ENCODE data around the gene MICU1. TPM values are rescaled to one million over a fixed set of nuclear protein-coding genes. Genes with fewer than 3 reads are reported as not detected.

Gene MICU1
- total and polyA plus RNA-seq, 2 donors (not counting 3 experiments of a cell fraction or from before 2014, with no cell fraction given) = 27.5 to 48.0 TPM

GRCh38 chr10:72588266-72588665 is 37.6 kb downstream of the MICU1 start:
- CTCF ChIA-PET = no interaction called here
- dilution Hi-C loops (cut with MboI; ENCODE audit: extremely low pct_ligation_motif_present, low sequenced_read_pairs) = no loop called here

More at GRCh38 chr10:72588266-72588665, 37.6 kb downstream of the MICU1 start:
- TF ChIP-seq GATA2 (IDR thresholded peaks at IDR 0.05; ENCODE audit: insufficient read depth, insufficient read length, low read depth, low read length) (no peak), MAX (IDR thresholded peaks at IDR 0.05; ENCODE audit: insufficient read depth, insufficient read length) (no peak), POLR2A (IDR thresholded peaks at IDR 0.05; ENCODE audit: low read depth, low read length) (no peak), CTCF (IDR thresholded peaks at IDR 0.05; ENCODE audit: extremely low read depth in 1 of 2, insufficient read depth in 1 of 2, low read depth in 1 of 2, low read length in 2 of 2) (no peak)
- FAIRE-seq (no peak), DNase-seq (ENCODE audit: low read depth, low spot score) (no peak)
- H4K20me1 ChIP-seq (replicated peaks; ENCODE audit: control insufficient read depth, extremely low read depth, insufficient read depth, low read length) = no peaks in the 10 kb centered on the region
- peaks cover 8% of the 10 kb centered on the region for H3K79me2 ChIP-seq (ENCODE audit: control insufficient read depth, insufficient read depth, low read length)
- H3K4me2 ChIP-seq (ENCODE audit: insufficient read depth, low read length) = no peak overlapping the region
- no peaks in the 10 kb centered on the region for H3K9me3 ChIP-seq (replicated peaks; ENCODE audit: control insufficient read depth, insufficient read depth, low read length)
- POLR2A ChIA-PET = no interaction called here
- no TSS peak for BruUV-seq (replicated peaks)
- H3K9me1 ChIP-seq (replicated peaks; ENCODE audit: control insufficient read depth, extremely low read depth, insufficient read depth, low read length) = no peaks in the 10 kb centered on the region
- no peaks in the 10 kb centered on the region for H3K4me1 ChIP-seq (ENCODE audit: control insufficient read depth, extremely low read depth, insufficient read depth, low read length)
- no peaks in the 10 kb centered on the region for H3K36me3 ChIP-seq (ENCODE audit: control insufficient read depth in 2 of 2, extremely low read depth in 1 of 2, insufficient read depth in 2 of 2, low read length in 2 of 2)
- intact Hi-C loops (cut with micrococcal nuclease) = no loop called here
- no peak overlapping the region for H3K27ac ChIP-seq (ENCODE audit: insufficient read depth, low read depth, low read length)
- no peak overlapping the region for H3K4me3 ChIP-seq (replicated peaks in 1 of 3; ENCODE audit: insufficient read depth in 1 of 3, low read depth in 1 of 3, low read length in 3 of 3)
- H3K27me3 ChIP-seq (ENCODE audit: control insufficient read depth in 2 of 2, insufficient read depth in 2 of 2, low read length in 2 of 2) = no peaks in the 10 kb centered on the region
- H2AFZ ChIP-seq (ENCODE audit: low read depth, low read length) = no peak overlapping the region
- H3K9ac ChIP-seq (replicated peaks; ENCODE audit: extremely low read depth, insufficient read depth, low read length) = no peak overlapping the region

Measured in endothelial cell of umbilical vein (primary cell).